ENCODE data around the gene RBMXL3.
"Not testable (repeated sequence)": the region's sequence is repeated elsewhere in the genome, so short reads cannot be mapped to it uniquely, and the experiment has no call there.

RBMXL3 gene

GRCh38 chrX:115189110-115189509 lies at the start of gene RBMXL3:
RBMXL3 (plus strand) TSS chrX:115189410; CDS start chrX:115189442, 32 bp downstream.
- no peak for DNase-seq

DNA sequence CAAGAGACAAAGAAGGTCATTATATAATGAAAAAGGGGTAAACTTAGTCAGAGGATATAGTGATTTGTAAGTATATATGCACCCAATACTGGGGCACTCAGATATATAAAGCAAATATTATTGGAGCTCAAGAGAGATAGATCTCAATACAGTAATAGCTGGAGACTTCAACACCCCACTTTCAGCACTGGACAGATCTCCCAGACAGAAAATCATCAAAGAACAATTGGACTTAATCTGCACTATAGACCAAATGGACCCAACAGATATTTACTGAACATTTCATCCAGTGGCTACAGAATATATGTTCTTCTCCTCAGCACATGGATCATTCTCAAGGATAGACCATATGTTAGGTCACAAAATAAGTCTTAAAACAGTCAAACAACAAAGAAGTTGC lies 47.2 kb upstream of the RBMXL3 start:
- no peak for DNase-seq

- no peak for DNase-seq
Observed at GRCh38 chrX:115147220-115147619, 42.0 kb upstream of the RBMXL3 start.

GRCh38 chrX:115173181-115173580 lies 16.0 kb upstream of the RBMXL3 start:
- no peak for DNase-seq

GRCh38 chrX:115174548-115174947 lies 14.7 kb upstream of the RBMXL3 start:
- DNase-seq, result no peak

DNA sequence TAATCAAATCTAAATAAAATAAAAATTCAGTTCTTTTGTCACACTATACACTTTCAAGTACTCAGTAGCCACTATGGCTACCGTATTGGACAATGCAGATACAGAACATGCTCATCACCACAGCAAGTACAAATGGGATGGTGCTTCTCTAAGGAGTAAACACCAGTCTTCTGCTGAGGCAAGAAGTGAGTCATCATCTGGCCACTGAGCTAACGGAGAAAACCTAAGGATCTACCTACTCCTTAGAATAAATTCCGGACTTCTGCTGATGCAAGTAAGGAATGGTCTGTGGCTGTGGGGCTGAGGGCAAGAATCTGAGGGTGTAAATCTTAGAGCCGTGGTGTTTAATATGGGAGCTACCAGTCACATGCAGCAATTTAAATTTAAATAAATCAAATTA lies 11.3 kb upstream of the RBMXL3 start:
- DNase-seq, result no peak

DNA sequence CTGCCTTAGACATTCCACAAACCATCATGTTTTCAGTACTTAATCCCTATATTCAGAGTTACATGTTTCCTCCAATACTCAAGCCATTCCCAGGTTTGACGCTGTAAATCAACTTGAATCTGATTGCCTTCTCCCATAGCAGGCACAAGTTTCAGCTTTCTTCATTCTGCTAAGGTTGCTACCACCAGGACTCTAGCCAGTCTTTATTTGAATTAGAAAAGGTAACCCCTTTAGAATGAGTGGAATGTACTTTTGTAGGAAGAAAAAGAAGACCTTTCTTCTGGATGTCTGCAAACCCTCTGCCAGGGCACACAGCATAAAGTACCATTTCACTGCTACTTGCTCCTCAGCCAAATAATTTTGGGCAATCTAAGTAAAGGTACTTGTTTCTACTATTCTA lies 10.7 kb upstream of the RBMXL3 start:
- no peak for DNase-seq

- no peak for DNase-seq
Observed at GRCh38 chrX:115183980-115184379, 5.2 kb upstream of the RBMXL3 start.

GRCh38 chrX:115189646-115190635 lies 731 bp downstream of the RBMXL3 start:
- DNase-seq, result no peak

- no peak for DNase-seq
Observed at GRCh38 chrX:115190636-115191489, 1.7 kb downstream of the RBMXL3 start.

DNA sequence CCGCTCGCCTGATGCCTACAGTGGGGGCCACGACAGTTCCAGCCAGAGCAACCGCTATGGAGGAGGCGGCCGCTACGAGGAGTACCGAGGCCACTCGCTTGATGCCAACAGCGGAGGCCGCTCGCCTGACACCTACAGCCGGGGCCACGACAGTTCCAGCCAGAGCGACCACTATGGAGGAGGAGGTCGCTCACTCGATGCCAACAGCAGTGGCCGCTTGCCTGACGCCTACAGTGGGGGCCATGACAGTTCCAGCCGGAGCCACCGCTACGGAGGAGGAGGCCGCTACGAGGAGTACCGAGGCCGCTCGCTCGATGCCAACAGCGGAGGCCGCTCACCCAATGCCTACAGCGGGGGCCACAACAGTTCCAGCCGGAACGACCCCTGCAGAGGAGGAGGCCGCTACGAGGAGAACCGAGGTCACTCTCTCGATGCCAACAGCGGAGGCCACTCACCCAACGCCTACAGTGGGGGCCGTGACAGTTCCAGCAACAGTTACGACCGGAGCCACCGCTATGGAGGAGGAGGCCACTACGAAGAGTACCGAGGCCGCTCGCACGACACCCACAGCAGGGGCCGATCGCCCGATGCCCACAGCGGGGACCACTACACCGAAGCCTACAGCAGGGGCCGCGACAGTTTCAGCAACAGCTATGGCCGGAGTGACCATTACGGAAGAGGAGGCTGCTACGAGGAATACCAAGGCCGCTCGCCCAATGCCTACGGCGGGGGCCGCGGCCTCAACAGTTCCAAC lies 2.5 kb downstream of the RBMXL3 start:
- DNase-seq, result no peak

- DNase-seq, result no peak
Observed at GRCh38 chrX:115192244-115192700, 3.1 kb downstream of the RBMXL3 start.

- DNase-seq, result no peak
Observed at GRCh38 chrX:115204040-115204439, 14.8 kb downstream of the RBMXL3 start.

- DNase-seq, result not testable (repeated sequence)
Observed at GRCh38 chrX:115209547-115209946, 20.3 kb downstream of the RBMXL3 start.

DNA sequence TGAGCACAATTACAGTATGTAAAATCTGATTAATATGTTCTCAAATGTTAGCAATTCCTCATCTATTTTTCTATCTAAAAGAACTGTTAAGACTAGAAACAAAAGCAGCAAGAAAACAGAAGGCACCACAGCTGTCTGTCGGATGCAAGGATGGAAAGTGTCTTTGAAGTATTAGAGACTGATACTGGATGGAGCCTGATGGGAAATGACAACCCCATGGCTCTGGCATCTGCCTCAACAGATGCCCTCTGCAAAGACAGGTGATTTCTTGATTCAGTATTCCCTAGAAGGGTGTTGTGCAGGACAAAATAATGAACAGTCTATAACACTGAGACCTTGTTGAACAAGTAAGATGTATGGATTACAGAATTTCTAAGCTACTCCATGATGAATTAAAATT lies 24.9 kb downstream of the RBMXL3 start:
- no peak for DNase-seq

- DNase-seq, result no peak
Observed at GRCh38 chrX:115214605-115215004, 25.4 kb downstream of the RBMXL3 start.

DNA sequence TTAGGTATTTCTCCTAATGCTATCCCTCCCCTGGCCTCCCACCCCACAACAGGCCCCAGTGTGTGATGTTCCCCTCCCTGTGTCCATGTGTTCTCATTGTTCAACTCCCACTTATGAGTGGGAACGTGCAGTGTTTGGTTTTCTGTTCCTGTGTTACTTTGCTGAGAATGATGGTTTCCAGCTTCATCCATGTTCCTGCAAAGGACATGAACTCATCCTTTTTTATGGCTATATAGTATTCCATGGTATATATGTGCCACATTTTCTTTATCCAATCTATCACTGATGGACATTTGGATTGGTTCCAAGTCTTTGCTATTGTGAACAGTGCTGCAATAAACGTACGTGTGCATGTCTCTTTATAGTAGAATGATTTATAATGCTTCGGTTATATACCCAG lies 28.1 kb downstream of the RBMXL3 start:
- not testable (repeated sequence) for DNase-seq

DNA sequence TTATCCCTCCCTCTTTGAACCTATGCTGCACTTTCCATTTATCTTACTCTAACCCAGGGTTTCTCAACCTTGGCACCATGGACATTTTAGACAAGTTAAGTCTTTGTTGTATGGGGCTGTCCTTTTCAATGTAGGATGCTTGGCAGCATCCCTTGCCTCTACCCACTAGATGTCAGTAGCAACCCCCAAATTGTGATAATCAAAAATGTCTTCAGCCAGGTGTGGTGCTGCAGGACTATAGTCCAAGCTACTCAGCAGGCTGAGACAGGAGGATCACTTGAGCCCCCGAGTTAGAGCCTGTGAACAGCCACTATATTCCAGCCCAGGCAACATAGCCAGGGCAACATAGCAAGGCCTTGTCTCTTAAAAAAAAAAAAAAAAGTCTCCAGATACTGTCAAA lies 37.7 kb downstream of the RBMXL3 start:
- no peak for DNase-seq

DNA sequence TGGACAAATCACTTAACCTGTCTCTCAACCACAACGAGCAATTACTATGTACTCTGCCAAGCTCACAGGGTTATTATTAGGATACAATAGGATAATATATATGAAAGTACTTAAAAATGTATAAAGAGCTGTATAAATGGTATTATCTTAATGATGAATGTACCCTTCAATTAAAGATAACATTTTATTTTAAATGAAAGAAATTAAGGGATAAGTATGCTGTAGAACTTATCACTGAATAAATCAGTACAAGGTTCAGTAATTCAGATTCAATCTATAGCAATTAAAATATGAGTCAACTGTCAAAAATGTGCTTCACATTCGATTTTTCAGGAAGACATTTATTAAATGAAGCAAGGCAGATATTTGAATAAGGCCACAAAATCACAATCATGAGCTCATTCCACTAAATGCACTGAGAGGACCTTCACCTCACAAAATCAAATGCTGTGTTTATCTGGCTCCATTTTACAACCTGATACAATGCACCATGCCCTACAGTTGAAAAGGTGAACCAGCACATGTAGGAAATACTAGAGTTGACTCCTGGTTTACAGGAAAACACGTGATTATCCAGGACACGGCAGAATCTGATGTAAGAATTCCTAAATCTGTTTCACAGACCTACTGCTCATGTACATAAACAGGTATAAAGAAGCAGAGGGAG lies 40.3 kb downstream of the RBMXL3 start:
- DNase-seq, result no peak

DNA sequence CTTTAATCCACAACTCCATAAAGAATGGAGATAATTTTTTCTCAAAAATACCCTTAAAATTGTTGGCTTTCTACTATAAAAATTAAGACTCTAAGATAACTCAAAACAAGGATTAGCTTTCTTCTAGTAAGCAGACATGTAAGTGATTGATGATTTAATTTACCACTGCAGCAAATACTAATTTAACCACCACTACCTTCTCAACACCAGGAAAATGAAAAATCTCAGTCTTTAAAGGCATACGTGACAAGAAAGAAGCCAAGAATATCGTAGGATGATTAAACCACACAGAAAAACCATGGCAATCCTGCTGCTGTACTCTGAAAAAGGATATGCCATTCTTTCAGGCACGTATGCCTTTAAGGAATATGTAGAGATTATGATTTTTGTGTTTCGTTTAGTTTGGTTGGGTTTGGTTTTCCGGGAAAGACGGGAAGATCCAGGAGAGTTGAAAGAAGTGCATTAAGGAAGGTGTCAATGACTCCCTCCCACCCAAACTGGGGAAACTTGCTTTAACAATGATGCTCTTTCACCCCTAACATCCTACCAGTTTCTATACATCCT lies 43.8 kb downstream of the RBMXL3 start:
- DNase-seq, result no peak

- DNase-seq, result no peak
Observed at GRCh38 chrX:115233497-115234455, 44.6 kb downstream of the RBMXL3 start, which contains the start of gene LRCH2. LRCH2 (minus strand) TSS chrX:115234096; CDS start chrX:115234041, 55 bp downstream.

Measured in NCI-H446 (cell line).